ENCODE measurements around the gene MYDGF. TPM values are rescaled to one million over a fixed set of nuclear protein-coding genes. Genes with fewer than 3 reads are reported as not detected.

The MYDGF gene
- total RNA-seq, 3 donors from 2014 or later, result 50.2 to 85.9 (median 54.8) TPM

DNA sequence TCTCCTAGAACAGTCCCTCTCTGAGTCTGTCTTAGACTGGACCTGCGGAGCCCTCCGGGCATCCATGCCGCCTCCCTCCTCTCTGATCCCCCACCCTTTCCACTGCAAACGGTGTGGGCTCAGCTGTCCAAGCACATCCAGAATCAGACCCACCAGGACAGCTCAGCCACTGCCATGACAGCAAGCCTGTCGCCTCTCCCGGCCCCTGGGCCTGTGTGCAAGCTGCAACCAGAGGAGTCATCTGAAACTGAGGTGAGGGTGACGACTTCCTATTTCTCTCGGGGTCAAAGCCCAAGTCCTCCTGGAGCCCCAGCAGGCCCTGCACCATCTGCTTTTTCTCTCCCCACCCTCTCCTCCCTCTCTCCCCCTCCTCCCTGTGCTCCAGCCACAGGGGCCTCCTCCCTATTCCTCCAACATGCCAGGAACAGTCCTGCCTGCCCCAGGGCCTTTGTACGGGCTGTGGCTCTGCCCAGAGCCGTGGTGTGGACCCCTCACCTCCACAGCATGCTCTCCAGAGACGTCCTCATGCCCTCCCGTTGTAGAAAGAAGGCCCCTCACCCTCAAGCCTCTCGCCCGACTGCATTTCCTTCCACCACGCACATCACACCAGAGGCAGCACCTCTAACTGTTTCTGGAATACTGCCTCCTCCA lies 23.5 kb upstream of the MYDGF start:
- intact Hi-C loops (cut with DNase I, micrococcal nuclease), result no loop called here
- no peak overlapping the region for H3K4me3 ChIP-seq
- no peak for DNase-seq

DNA sequence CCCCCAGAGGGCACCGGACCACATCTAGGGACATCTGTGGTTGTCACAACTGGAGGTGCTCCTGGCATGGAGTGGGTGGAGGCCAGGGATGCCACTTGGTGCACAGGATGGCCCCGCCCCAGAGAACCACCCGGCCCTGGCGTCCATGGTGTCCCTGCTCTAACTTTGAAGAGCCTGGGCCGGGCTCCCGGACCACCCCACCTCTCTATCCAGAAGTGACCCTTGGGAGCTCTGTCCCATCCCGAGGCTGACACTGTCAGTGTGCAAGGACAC lies 22.9 kb upstream of the MYDGF start:
- ATAC-seq, result no peak
- intact Hi-C loops (cut with DNase I, micrococcal nuclease), result no loop called here
- DNase-seq, result no peak
- H3K4me1 ChIP-seq (ENCODE audit: low read depth), result no peaks in the 10 kb centered on the region
- H3K9me3 ChIP-seq, result no peaks in the 10 kb centered on the region
- H3K4me3 ChIP-seq, result no peak overlapping the region
- peaks cover 25% of the 10 kb centered on the region for H3K36me3 ChIP-seq (ENCODE audit: low read depth)
- no peak for TF ChIP-seq CTCF (IDR thresholded peaks at IDR 0.05)

More for the DNA sequence above, 23.5 kb upstream of the MYDGF start:
- no peak for ATAC-seq
- Histone ChIP-seq H3K4me1 (ENCODE audit: low read depth) (no peaks in the 10 kb centered on the region), H3K9me3 (no peaks in the 10 kb centered on the region), H3K36me3 (ENCODE audit: low read depth) (peaks cover 25% of the 10 kb centered on the region)
- no peak for TF ChIP-seq CTCF (IDR thresholded peaks at IDR 0.05)

DNA sequence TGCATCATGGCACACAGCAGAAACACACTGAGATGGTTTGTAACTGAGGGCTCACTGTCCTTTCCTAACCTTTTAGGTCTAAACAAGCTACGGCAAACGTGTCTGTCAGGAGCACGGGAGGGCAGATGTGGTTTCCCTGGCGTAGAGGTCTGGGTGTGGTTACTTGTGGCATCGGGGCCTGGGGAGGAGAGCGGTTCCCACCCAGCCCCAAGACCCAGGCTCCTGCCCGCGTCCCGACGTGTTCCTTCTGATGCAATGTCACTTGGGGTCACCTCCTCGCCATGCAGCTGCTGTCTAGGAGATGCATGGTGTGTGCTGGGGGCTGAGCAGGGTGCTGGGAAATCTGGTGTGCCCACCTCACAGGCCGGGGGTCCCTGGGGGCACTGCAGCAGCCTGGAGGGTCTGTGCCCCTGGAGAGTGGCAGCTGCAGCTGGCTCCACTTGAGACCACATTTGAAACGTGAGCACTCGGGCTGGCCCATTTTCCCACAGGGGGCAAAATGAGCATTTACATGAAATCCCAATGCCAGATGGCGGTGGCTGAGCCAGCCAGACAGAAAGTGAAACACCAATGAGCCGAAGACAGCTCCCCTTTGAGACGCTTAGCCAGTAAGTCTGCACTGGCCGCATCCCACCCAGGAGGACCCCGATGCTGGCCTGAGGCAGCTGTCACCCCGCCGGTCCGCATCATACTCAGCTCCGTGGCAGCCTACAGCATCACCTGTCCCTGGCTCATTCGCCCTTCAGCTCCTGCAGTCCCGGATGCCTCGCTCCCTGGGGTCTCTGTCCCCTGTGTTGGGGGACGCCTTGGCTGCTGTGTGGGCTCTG lies 22.3 kb upstream of the MYDGF start:
- DNase-seq (no peak), ATAC-seq (no peak)
- Histone ChIP-seq H3K36me3 (ENCODE audit: low read depth) (peaks cover 28% of the 10 kb centered on the region), H3K4me3 (no peak overlapping the region), H3K9me3 (no peaks in the 10 kb centered on the region), H3K4me1 (ENCODE audit: low read depth) (no peaks in the 10 kb centered on the region)
- intact Hi-C loops (cut with DNase I, micrococcal nuclease), result no loop called here
- no peak for TF ChIP-seq CTCF (IDR thresholded peaks at IDR 0.05)

- ATAC-seq (no peak), DNase-seq (peak in 2 of 3 donors; percentile 37 to 56)
- Histone ChIP-seq H3K36me3 (ENCODE audit: low read depth) (peaks cover 34% of the 10 kb centered on the region), H3K9me3 (no peaks in the 10 kb centered on the region), H3K4me1 (ENCODE audit: low read depth) (no peaks in the 10 kb centered on the region), H3K4me3 (no peak overlapping the region)
- intact Hi-C loops (cut with DNase I, micrococcal nuclease), result no loop called here
- TF ChIP-seq CTCF (IDR thresholded peaks at IDR 0.05), result no peak
Measured at GRCh38 chr19:4691373-4691772, 21.2 kb upstream of the MYDGF start.

GRCh38 chr19:4690361-4690760 lies 20.2 kb upstream of the MYDGF start:
- intact Hi-C loops (cut with DNase I, micrococcal nuclease), result no loop called here
- DNase-seq (no peak), ATAC-seq (no peak)
- H3K4me1 ChIP-seq (ENCODE audit: low read depth), result no peaks in the 10 kb centered on the region
- no peak overlapping the region for H3K4me3 ChIP-seq
- peaks cover 30% of the 10 kb centered on the region for H3K36me3 ChIP-seq (ENCODE audit: low read depth)
- TF ChIP-seq CTCF (IDR thresholded peaks at IDR 0.05), result no peak
- no peaks in the 10 kb centered on the region for H3K9me3 ChIP-seq
